ENCODE measurements around the gene C17orf114.
A peak's percentile ranks its signal among the peaks of the same experiment; 100 is the strongest.

Gene C17orf114

DNA sequence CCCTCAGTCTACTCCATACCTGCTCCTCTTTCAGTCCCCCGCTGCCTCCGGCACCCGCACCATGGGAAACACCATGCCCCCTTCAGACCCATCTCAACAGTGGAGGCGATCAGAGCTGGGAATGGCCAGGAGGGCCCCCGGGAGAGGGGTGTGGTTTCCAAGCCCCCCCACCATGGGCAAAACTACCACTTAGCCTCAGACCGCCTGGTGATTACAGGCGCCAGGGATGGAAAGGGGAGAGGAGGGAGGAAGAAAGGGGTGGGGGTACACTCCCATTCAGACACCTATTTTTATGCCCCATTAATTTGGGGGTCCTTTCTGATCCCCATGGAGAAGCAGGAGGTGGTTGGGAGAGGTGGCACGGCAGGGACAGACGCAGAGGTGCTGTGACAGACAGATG is at the start of gene C17orf114:
TSS of gene C17orf114 (minus strand) at position 101 of the 400 bp plus-strand sequence.
- no peaks in the 10 kb centered on the region for H3K27me3 Mint-ChIP-seq (ENCODE audit: insufficient read depth, unreplicated experiment)
- peaks cover 20% of the 10 kb centered on the region for H3K36me3 Mint-ChIP-seq (ENCODE audit: insufficient read depth, unreplicated experiment)
- BruUV-seq (replicated peaks): no TSS peak
- no peak within 1 kb of the TSS for H3K4me3 Mint-ChIP-seq (ENCODE audit: unreplicated experiment)
- CTCF ChIA-PET: interaction anchor here (0.5 to 0.6 kb wide), 2 partner anchors 60 to 102 kb away, joined by 3 to 4 read pairs; no protein-coding TSS in a partner anchor
- POLR2A ChIA-PET: no interaction called here
- intact Hi-C loops (cut with micrococcal nuclease): no loop called here
- DNase-seq (ENCODE audit: unreplicated experiment): no peak
- TF ChIP-seq, protein P1, sequence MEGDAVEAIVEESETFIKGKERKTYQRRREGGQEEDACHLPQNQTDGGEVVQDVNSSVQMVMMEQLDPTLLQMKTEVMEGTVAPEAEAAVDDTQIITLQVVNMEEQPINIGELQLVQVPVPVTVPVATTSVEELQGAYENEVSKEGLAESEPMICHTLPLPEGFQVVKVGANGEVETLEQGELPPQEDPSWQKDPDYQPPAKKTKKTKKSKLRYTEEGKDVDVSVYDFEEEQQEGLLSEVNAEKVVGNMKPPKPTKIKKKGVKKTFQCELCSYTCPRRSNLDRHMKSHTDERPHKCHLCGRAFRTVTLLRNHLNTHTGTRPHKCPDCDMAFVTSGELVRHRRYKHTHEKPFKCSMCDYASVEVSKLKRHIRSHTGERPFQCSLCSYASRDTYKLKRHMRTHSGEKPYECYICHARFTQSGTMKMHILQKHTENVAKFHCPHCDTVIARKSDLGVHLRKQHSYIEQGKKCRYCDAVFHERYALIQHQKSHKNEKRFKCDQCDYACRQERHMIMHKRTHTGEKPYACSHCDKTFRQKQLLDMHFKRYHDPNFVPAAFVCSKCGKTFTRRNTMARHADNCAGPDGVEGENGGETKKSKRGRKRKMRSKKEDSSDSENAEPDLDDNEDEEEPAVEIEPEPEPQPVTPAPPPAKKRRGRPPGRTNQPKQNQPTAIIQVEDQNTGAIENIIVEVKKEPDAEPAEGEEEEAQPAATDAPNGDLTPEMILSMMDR (IDR thresholded peaks at IDR 0.05; ENCODE audit: unreplicated experiment): no peak
- no peaks in the 10 kb centered on the region for H3K9me3 Mint-ChIP-seq (ENCODE audit: unreplicated experiment)
- H3K27ac Mint-ChIP-seq (ENCODE audit: low read depth, unreplicated experiment): no peak within 1 kb of the TSS
- H3K4me1 Mint-ChIP-seq (ENCODE audit: insufficient read depth, unreplicated experiment): no peaks in the 10 kb centered on the region

DNA sequence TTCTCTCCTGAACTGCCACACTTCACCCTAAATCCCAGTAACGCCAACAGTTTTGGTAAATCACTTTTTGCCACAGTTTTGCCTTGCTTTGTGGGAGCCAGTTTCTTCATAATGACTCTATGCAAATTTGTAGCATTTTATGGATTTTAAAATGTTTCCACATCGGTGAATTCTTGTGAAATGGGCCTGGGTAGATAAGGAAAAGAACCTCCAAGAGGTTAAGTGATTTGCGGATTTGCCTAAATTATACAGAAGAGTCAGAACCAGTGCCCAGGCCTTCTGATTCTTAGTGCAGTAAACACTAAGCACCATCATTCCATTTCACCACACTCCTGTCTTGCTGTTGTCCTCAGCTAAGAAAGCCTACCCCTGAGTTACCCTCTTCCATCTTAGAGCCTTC is 49.0 kb upstream of the C17orf114 start:
- intact Hi-C loops (cut with micrococcal nuclease): no loop called here
- Mint-ChIP-seq H3K4me1 (ENCODE audit: insufficient read depth, unreplicated experiment) (peaks cover 72% of the 10 kb centered on the region), H3K27me3 (ENCODE audit: insufficient read depth, unreplicated experiment) (no peaks in the 10 kb centered on the region), H3K27ac (ENCODE audit: low read depth, unreplicated experiment) (peak overlapping the region; percentile 89), H3K36me3 (ENCODE audit: insufficient read depth, unreplicated experiment) (peaks cover 21% of the 10 kb centered on the region), H3K4me3 (ENCODE audit: unreplicated experiment) (peak overlapping the region; percentile 12), H3K9me3 (ENCODE audit: unreplicated experiment) (no peaks in the 10 kb centered on the region)
- ChIA-PET CTCF (interaction anchor here (0.5 to 2.8 kb wide), 3 partner anchors 8 to 61 kb away, joined by 3 to 11 read pairs (median 3); no protein-coding TSS in a partner anchor), POLR2A (interaction anchor here (0.7 to 13.6 kb wide), 6 partner anchors 9 to 119 kb away, joined by 3 to 211 read pairs (median 28); partner anchors contain the start of genes GLTPD2, MINK1, RNF167 and SLC25A11)
- BruUV-seq (replicated peaks): no TSS peak
- TF ChIP-seq, protein P1 (IDR thresholded peaks at IDR 0.05; ENCODE audit: unreplicated experiment): no peak
- DNase-seq (ENCODE audit: unreplicated experiment): no peak

DNA sequence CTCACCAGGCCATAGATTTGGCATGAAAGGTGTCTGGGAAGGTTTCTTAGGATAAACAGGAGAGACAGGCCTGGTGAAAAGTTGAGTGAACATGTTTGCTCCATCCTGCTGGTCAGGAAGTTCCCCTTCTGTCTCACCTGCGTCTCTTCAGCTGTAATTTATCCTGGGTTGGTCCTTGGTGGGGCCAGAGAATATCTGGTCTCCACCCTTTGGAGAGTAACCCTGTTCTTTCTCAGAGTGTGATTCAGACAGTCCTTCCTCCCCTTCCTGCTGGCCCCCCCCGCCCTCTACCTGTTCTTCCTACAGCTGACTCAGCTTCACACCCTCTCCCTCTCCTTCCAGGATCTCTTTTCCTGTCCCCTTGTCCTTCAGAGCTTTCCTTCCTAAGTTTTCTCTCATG is 48.1 kb upstream of the C17orf114 start:
- TF ChIP-seq, protein P1 (IDR thresholded peaks at IDR 0.05; ENCODE audit: unreplicated experiment): no peak
- POLR2A ChIA-PET: interaction anchor here (0.7 to 13.6 kb wide), 16 partner anchors 10 to 1702 kb away, joined by 3 to 211 read pairs (median 6); partner anchors contain the start of genes ARRB2, GLTPD2, MINK1 and PLD2
- Mint-ChIP-seq H3K9me3 (ENCODE audit: unreplicated experiment) (no peaks in the 10 kb centered on the region), H3K27ac (ENCODE audit: low read depth, unreplicated experiment) (peak overlapping the region; percentile 89), H3K27me3 (ENCODE audit: insufficient read depth, unreplicated experiment) (no peaks in the 10 kb centered on the region), H3K4me3 (ENCODE audit: unreplicated experiment) (peak overlapping the region; percentile 12), H3K4me1 (ENCODE audit: insufficient read depth, unreplicated experiment) (peaks cover 77% of the 10 kb centered on the region), H3K36me3 (ENCODE audit: insufficient read depth, unreplicated experiment) (peaks cover 25% of the 10 kb centered on the region)
- intact Hi-C loops (cut with micrococcal nuclease): no loop called here
- CTCF ChIA-PET: interaction anchor here (1.2 to 2.8 kb wide), 2 partner anchors 8 to 60 kb away, joined by 3 to 11 read pairs; no protein-coding TSS in a partner anchor
- BruUV-seq (replicated peaks): no TSS peak
- DNase-seq (ENCODE audit: unreplicated experiment): peak; percentile 82

DNA sequence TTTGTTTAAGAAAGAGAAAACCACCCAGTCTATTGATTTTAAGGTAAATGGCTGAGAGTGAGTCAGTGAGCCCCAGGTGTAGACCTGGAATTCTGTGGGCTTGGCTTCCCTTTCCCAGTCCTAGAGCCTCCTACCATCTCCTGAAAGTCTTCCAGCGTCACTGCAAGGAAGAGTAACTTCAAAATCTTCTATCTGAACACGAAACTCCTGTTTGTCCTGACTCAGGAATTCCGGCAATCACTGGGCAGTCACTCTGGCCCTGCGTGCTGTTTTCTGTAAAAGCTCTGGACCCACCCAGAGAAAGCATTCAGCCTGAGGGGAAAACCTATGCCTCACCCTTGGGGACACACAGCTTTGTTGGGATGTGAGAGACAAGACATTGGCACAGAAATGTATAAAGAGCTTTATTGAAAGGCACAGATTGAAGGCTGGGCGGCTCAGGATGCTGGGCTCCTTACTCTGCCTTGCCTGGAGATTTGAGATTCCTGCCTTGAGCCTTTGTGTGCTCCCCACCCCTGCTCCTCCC is 46.9 kb upstream of the C17orf114 start:
- peaks cover 23% of the 10 kb centered on the region for H3K36me3 Mint-ChIP-seq (ENCODE audit: insufficient read depth, unreplicated experiment)

More for the DNA sequence above, 46.9 kb upstream of the C17orf114 start:
- DNase-seq (ENCODE audit: unreplicated experiment): peak; percentile 90
- Mint-ChIP-seq H3K9me3 (ENCODE audit: unreplicated experiment) (no peaks in the 10 kb centered on the region), H3K27ac (ENCODE audit: low read depth, unreplicated experiment) (peak overlapping the region; percentile 89), H3K4me3 (ENCODE audit: unreplicated experiment) (peak overlapping the region; percentile 12), H3K27me3 (ENCODE audit: insufficient read depth, unreplicated experiment) (no peaks in the 10 kb centered on the region), H3K4me1 (ENCODE audit: insufficient read depth, unreplicated experiment) (peaks cover 76% of the 10 kb centered on the region)
- POLR2A ChIA-PET: interaction anchor here (0.7 to 13.6 kb wide), 17 partner anchors 11 to 146 kb away, joined by 3 to 211 read pairs (median 6); partner anchors contain the start of genes GLTPD2, MED11, MINK1 and PLD2
- no TSS peak for BruUV-seq (replicated peaks)
- TF ChIP-seq, protein P1 (IDR thresholded peaks at IDR 0.05; ENCODE audit: unreplicated experiment): no peak
- intact Hi-C loops (cut with micrococcal nuclease): loop anchor here (2.0 kb wide), 1 partner anchor 14 kb away; no protein-coding TSS in a partner anchor
- CTCF ChIA-PET: interaction anchor here (0.7 to 2.8 kb wide), 4 partner anchors 9 to 59 kb away, joined by 3 to 11 read pairs (median 4); no protein-coding TSS in a partner anchor
